GM12873 (cell line): Measurements from ENCODE around the gene ARHGAP4.

Source experiments
- TF ChIP-seq, protein P1 (sequence below): IDR thresholded peaks from 2 replicates; pipeline ENCODE4 v1.5.1; 2012; ENCODE audit warnings: low read depth, mild to moderate bottlenecking, moderate library complexity, low read length, control low read depth; ENCODE audit not compliant: insufficient read depth; ENCODE audit errors: missing control alignments

ARHGAP4 gene

DNA sequence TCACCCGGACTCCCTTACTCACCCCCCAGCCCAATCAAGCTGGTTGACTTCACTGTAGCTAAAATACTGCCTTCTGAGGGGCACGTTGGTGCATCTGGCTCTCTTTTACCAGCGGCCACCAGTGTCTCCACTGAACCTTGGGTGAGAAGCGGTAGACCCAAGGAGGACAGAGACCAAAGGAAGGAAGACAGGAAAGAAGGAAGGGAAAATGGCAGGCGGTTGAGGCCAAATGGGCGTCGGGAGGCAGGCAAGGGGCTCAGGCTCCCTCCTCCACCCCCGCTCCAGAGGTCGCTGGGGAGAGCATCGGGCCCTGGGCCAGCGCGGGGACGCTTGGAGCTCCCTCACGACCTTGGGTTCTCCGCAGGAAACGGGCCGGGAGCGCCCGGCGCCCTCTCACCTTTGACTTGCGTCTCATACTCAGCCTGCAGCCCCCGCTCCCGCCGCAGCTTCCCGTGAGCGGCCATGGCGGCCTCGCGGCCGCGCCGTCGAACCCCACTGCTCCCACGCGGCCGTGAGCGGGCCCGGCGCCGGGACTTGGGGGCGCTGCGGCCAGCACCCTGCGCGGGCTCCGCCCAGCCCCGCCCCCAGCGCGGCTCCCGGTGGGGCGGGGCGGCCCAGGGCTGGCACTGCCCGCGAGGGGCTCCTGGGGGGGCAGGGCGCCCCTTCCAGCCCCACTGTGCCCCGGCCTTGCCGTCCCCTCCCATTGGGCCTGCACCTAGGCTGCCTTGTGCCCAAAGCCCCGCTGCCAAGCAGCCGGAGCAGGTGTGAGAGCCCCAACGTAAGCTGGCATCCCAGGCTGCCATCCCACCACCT is at the start of gene ARHGAP4:
Gene ARHGAP4, minus strand, starts transcription at position 526 of the 813 bp plus-strand sequence. Its CDS starts 62 bp downstream, at position 464.
- TF ChIP-seq, protein P1, sequence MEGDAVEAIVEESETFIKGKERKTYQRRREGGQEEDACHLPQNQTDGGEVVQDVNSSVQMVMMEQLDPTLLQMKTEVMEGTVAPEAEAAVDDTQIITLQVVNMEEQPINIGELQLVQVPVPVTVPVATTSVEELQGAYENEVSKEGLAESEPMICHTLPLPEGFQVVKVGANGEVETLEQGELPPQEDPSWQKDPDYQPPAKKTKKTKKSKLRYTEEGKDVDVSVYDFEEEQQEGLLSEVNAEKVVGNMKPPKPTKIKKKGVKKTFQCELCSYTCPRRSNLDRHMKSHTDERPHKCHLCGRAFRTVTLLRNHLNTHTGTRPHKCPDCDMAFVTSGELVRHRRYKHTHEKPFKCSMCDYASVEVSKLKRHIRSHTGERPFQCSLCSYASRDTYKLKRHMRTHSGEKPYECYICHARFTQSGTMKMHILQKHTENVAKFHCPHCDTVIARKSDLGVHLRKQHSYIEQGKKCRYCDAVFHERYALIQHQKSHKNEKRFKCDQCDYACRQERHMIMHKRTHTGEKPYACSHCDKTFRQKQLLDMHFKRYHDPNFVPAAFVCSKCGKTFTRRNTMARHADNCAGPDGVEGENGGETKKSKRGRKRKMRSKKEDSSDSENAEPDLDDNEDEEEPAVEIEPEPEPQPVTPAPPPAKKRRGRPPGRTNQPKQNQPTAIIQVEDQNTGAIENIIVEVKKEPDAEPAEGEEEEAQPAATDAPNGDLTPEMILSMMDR: no peak

DNA sequence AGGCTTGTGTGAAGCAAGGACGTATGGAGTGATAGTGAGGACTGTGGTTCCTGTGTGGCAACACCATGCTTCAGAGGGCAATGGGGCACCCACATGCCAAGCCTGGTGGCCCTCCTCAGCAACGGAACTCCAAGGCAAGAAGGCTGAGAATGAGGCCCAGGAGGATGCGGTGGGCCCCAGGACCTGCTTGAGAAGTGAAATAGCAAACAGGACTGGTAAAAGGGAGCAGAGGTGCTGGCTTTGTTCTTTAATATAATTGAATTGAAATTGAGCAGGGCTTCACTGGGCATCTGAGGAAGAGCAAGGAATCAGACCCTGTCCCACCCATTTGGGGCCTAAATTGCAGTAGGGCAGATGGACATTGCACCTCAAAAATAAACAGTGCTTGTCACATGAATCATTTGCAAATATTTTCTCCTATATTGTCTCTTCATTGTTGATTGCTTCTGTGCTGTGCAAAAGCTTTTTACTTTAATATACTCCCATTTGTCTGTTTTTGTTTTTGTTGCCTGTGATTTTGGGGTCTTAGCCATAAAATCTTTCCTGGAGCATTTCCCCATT is 48.7 kb upstream of the ARHGAP4 start:
- TF ChIP-seq, protein P1: no peak

DNA sequence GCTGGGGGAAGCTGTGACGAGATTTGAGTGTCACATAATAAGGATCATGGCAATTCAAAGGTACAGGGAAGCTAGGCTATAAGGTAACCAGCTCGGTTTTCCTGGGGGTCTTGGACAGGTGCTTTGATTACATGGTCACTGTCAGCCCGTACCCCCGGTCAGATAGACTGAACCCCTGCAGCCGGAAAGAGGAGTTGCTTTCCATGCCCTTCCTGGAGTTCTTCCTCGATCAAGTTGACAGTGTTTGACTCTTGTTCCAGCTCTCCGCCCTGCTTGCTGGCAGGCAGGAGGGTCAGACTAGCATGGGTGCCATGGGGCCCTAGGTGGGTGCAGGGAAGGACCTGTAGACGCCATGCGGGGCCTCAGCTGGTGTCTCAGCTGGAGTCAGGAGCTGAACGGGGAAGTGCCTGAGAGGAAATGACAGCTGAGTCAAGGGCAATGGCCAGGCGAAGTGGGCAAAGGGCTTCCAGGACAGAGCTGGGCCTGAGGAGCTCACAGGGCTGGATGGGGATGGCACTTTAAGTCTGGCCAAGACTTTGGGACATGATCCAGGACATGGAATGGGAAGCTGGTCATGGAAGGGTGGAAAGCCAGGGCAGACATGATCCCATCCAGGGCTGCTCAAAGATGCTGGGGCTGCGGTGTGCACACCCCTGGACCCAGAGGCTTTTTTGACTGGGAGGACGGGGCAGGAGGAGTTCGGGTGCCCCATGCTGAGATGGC is 48.1 kb upstream of the ARHGAP4 start:
- TF ChIP-seq, protein P1: no peak

GRCh38 chrX:153973127-153974002 is 47.3 kb upstream of the ARHGAP4 start:
- TF ChIP-seq, protein P1: no peak

GRCh38 chrX:153972368-153973126 is 46.5 kb upstream of the ARHGAP4 start, which contains the start of gene TMEM187:
TMEM187 (plus strand) TSS chrX:153972754; CDS start chrX:153982063, 9,309 bp downstream.
- TF ChIP-seq, protein P1: no peak

DNA sequence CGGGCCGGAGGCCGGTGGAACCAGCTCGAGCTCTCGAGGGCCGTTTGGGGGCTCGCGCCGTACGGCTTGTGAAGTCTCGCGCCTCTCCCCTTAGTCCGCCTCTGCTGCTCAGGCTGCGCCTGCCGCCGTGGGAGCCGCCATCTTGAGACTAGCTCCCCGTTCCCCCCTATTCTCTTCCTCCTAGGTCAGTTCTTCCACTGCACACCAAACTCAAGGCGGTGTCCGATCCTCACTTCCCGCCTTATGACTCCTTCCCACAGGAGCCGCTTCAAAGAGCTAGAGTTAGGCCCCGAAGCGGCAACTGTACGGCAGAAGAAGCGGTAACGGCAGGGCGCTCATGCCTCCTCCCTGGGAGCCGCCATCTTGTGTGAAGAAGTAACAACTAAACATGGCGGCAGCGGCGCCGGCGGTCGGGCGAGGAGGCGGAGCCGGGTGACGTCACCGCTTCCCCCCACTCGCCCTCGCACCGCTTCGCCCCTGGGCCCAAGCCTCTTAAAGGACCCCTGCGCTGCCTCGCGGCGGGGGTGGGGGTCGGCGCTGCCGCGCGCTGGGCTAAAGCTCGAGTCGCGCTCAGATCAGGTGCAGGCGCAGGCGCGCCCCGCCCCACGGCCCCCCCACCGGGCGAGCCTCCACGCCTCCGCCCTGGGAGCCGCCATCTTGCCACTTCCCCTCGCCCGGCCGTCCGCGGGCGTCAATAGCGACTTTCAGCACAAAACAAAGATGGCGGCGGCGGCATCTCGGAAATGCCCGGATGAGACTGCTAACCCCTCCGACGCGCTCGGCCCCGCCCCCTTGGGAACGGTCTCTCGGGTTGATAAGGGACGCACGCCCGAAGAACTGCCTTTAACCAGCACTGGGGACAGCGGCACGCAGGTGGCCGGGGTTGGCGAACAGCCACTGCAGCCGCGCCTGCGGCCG is 45.6 kb upstream of the ARHGAP4 start, which contains the start of gene HCFC1:
Gene HCFC1, minus strand, starts transcription at position 369 of the 918 bp plus-strand sequence. CDS start 978 bp downstream, outside the sequence.
- TF ChIP-seq, protein P1: no peak
